Measurements from ENCODE around the gene B4GALT1.

The B4GALT1 gene

GRCh38 chr9:33123407-33124031 is 43.6 kb downstream of the B4GALT1 start:
- no peak for DNase-seq (ENCODE audit: low spot score)

GRCh38 chr9:33120620-33121019 is 46.5 kb downstream of the B4GALT1 start:
- DNase-seq (ENCODE audit: low spot score) = no peak

GRCh38 chr9:33117796-33118195 is 49.3 kb downstream of the B4GALT1 start:
- DNase-seq (ENCODE audit: low spot score) = no peak

- DNase-seq (ENCODE audit: low spot score) = no peak
These were observed 49.8 kb downstream of the B4GALT1 start for GRCh38 chr9:33117306-33117705.

GRCh38 chr9:33116860-33117259 is 50.3 kb downstream of the B4GALT1 start:
- no peak for DNase-seq (ENCODE audit: low spot score)

GRCh38 chr9:33114746-33115145 is 52.4 kb downstream of the B4GALT1 start:
- no peak for DNase-seq (ENCODE audit: low spot score)

GRCh38 chr9:33113799-33114547 is 53.2 kb downstream of the B4GALT1 start:
- DNase-seq (ENCODE audit: low spot score) = no peak

- no peak for DNase-seq (ENCODE audit: low spot score)
These were observed 55.0 kb downstream of the B4GALT1 start for GRCh38 chr9:33112094-33112493.

GRCh38 chr9:33111631-33112030 is 55.5 kb downstream of the B4GALT1 start:
- DNase-seq (ENCODE audit: low spot score) = no peak

- DNase-seq (ENCODE audit: low spot score) = no peak
These were observed 56.5 kb downstream of the B4GALT1 start for GRCh38 chr9:33110686-33111085.

GRCh38 chr9:33109850-33110595 is 57.1 kb downstream of the B4GALT1 start:
- DNase-seq (ENCODE audit: low spot score) = no peak

- DNase-seq (ENCODE audit: low spot score) = no peak
These were observed 58.0 kb downstream of the B4GALT1 start for GRCh38 chr9:33109097-33109496.

GRCh38 chr9:33108472-33108871 is 58.7 kb downstream of the B4GALT1 start:
- DNase-seq (ENCODE audit: low spot score) = no peak

- DNase-seq (ENCODE audit: low spot score) = no peak
These were observed 59.4 kb downstream of the B4GALT1 start for GRCh38 chr9:33107762-33108161.

- DNase-seq (ENCODE audit: low spot score) = no peak
These were observed 60.1 kb downstream of the B4GALT1 start for GRCh38 chr9:33106827-33107621.

GRCh38 chr9:33106372-33106771 is 60.8 kb downstream of the B4GALT1 start:
- no peak for DNase-seq (ENCODE audit: low spot score)

GRCh38 chr9:33105959-33106358 is 61.2 kb downstream of the B4GALT1 start:
- no peak for DNase-seq (ENCODE audit: low spot score)

GRCh38 chr9:33105504-33105903 is 61.6 kb downstream of the B4GALT1 start:
- DNase-seq (ENCODE audit: low spot score) = no peak

GRCh38 chr9:33104401-33104800 is 62.7 kb downstream of the B4GALT1 start:
- DNase-seq (ENCODE audit: low spot score) = no peak

GRCh38 chr9:33103501-33104281 is 63.4 kb downstream of the B4GALT1 start:
- DNase-seq (ENCODE audit: low spot score) = peak; percentile 8

GRCh38 chr9:33102551-33103210 is 64.5 kb downstream of the B4GALT1 start:
- peak; percentile 30 for DNase-seq (ENCODE audit: low spot score)
